CD14-positive monocyte (primary cell): Measurements from ENCODE around the gene SYNE1. TPM values are rescaled to one million over a fixed set of nuclear protein-coding genes. Genes with fewer than 3 reads are reported as not detected.

Experiments used
- DNase-seq, 3 donors: peaks; one replicate each; pipeline ENCODE4 v3.0.0-alpha.2; 2011 to 2022
- H2AFZ ChIP-seq: 2 replicates; pipeline ENCODE4 v1.6.0; 2012; ENCODE audit warnings: mild to moderate bottlenecking, low read depth, low read length, inconsistent platforms; ENCODE audit not compliant: insufficient read depth, poor library complexity, severe bottlenecking
- H3K27ac ChIP-seq, 2 donors: 1 replicate in 1 of 2; 2 replicates in 1 of 2; pipeline ENCODE4 v1.5.1; 2012 to 2013; ENCODE audit warnings: low read length in 2 of 2, control low read depth in 1 of 2, inconsistent platforms in 1 of 2, low read depth in 1 of 2, mild to moderate bottlenecking in 1 of 2
- H3K27me3 ChIP-seq, 2 donors: one replicate each; pipeline versions ENCODE4 v1.6.0 to v1.6.1; 2011 to 2013; ENCODE audit warnings: low read length in 2 of 2; ENCODE audit not compliant: control insufficient read depth in 2 of 2, insufficient read depth in 2 of 2
- H3K36me3 ChIP-seq, 2 donors: replicated peaks in 1 of 2; 1 replicate in 1 of 2; 2 replicates in 1 of 2; pipeline versions ENCODE4 v1.5.1 to v1.6.1; 2012 to 2013; ENCODE audit warnings: low read length in 2 of 2, control low read depth in 1 of 2, inconsistent platforms in 1 of 2, mild to moderate bottlenecking in 1 of 2; ENCODE audit not compliant: insufficient read depth in 2 of 2, control insufficient read depth in 1 of 2
- H3K4me1 ChIP-seq, 2 donors: 1 replicate in 1 of 2; 2 replicates in 1 of 2; pipeline versions ENCODE4 v1.5.1 to v1.6.1; 2012 to 2013; ENCODE audit warnings: low read length in 2 of 2, control low read depth in 1 of 2, inconsistent platforms in 1 of 2, mild to moderate bottlenecking in 1 of 2, moderate library complexity in 1 of 2; ENCODE audit not compliant: insufficient read depth in 2 of 2, control insufficient read depth in 1 of 2
- H3K4me2 ChIP-seq: replicated peaks from 2 replicates; pipeline ENCODE3; 2012; ENCODE audit warnings: low read length, moderate library complexity, mild to moderate bottlenecking; ENCODE audit not compliant: poor library complexity, severe bottlenecking; ENCODE audit errors: extremely low read depth
- H3K4me3 ChIP-seq, 3 experiments: fragments of 200-600 bp in 1 of 3; sonication (generic) in 1 of 3; replicated peaks in 1 of 3; 1 replicate in 2 of 3; 2 replicates in 1 of 3; pipeline ENCODE4 v1.5.1; 2011 to 2013; ENCODE audit warnings: low read length in 3 of 3, mild to moderate bottlenecking in 3 of 3, control low read depth in 2 of 3, low read depth in 2 of 3, inconsistent platforms in 1 of 3, moderate library complexity in 1 of 3
- H3K79me2 ChIP-seq: 2 replicates; pipeline ENCODE4 v1.6.0; 2012; ENCODE audit warnings: mild to moderate bottlenecking, control low read depth, inconsistent platforms, low read length, moderate library complexity; ENCODE audit not compliant: insufficient read depth
- H3K9ac ChIP-seq: 2 replicates; pipeline ENCODE4 v1.6.0; 2017; ENCODE audit warnings: low read length, mild to moderate bottlenecking; ENCODE audit not compliant: insufficient read depth, poor library complexity, severe bottlenecking
- H3K9me3 ChIP-seq, 2 donors: replicated peaks in 1 of 2; 1 replicate in 1 of 2; 2 replicates in 1 of 2; pipeline versions ENCODE4 v1.5.1 to v1.6.1; 2012 to 2013; ENCODE audit warnings: low read length in 2 of 2, control low read depth in 1 of 2; ENCODE audit not compliant: control insufficient read depth in 1 of 2, insufficient read depth in 1 of 2
- H4K20me1 ChIP-seq: 2 replicates; pipeline ENCODE4 v1.6.0; 2012; ENCODE audit warnings: mild to moderate bottlenecking, low read length, control low read depth, moderate library complexity; ENCODE audit not compliant: insufficient read depth
- H3K27ac Mint-ChIP-seq, 7 donors: one replicate each; pipeline ENCODE4 v1.8.0; 2020; ENCODE audit warnings: mild to moderate bottlenecking in 7 of 7, mixed read lengths in 7 of 7, moderate library complexity in 6 of 7, inconsistent platforms in 2 of 7
- H3K27me3 Mint-ChIP-seq, 3 donors: one replicate each; pipeline ENCODE4 v1.8.0; 2021 to 2022; ENCODE audit warnings: low read depth in 3 of 3, mild to moderate bottlenecking in 3 of 3, mixed read lengths in 3 of 3, moderate library complexity in 3 of 3, inconsistent platforms in 1 of 3
- H3K36me3 Mint-ChIP-seq, 2 donors: one replicate each; pipeline ENCODE4 v1.8.0; 2020; ENCODE audit warnings: mixed read lengths in 2 of 2, inconsistent platforms in 1 of 2, mild to moderate bottlenecking in 1 of 2
- H3K4me1 Mint-ChIP-seq: one replicate; pipeline ENCODE4 v1.8.0; 2020; ENCODE audit warnings: mild to moderate bottlenecking, mixed read lengths
- H3K4me3 Mint-ChIP-seq, 2 donors: one replicate each; pipeline ENCODE4 v1.8.0; 2020; ENCODE audit warnings: mild to moderate bottlenecking in 2 of 2, mixed read lengths in 2 of 2, moderate library complexity in 1 of 2
- H3K9me3 Mint-ChIP-seq, 7 donors: one replicate each; pipeline ENCODE4 v1.8.0; 2020 to 2022; ENCODE audit warnings: mixed read lengths in 7 of 7, mild to moderate bottlenecking in 6 of 7, moderate library complexity in 6 of 7, inconsistent platforms in 2 of 7
- CTCF ChIP-seq: fragments of 200-600 bp; IDR thresholded peaks from one replicate; pipeline ENCODE4 v1.8.0; 2022; ENCODE audit warnings: antibody characterized with exemption, mild to moderate bottlenecking
- WGBS: methylation state at CpG from one replicate; pipeline ENCODE4 v1.1.5; 2013; ENCODE audit warnings: missing lambda C conversion rate; ENCODE audit not compliant: insufficient coverage; 5-methylcytosine and 5-hydroxymethylcytosine counted together
- intact Hi-C, 2 donors: fragments of 100-400 bp; cut with micrococcal nuclease; formaldehyde crosslinking; loops; one replicate each; pipeline versions ENCODE4 v1.15.0 to v1.15.1; 2023
- polyA plus RNA-seq, 3 donors: library from polyadenylated mRNA; depleted of rRNA in 1 of 3; unstranded in 2 of 3; stranded (reverse) in 1 of 3; fragments of 300-500 nt in 2 of 3; fragments of >200 nt in 1 of 3; fragmentation: Illumina TruSeq in 2 of 3; gene quantifications; 1 replicate in 2 of 3; 2 replicates in 1 of 3; pipeline ENCODE4 v1.2.3, GENCODE V29; 2012 to 2021

SYNE1 gene
- polyA plus RNA-seq, 3 donors, result 3.7 to 24.5 (median 8.1) TPM

- H3K4me3 ChIP-seq, result no peak overlapping the region
- no peak overlapping the region for H2AFZ ChIP-seq
- H3K27ac Mint-ChIP-seq, result no peak overlapping the region
- H3K36me3 Mint-ChIP-seq, result peaks cover 65 to 81% of the 10 kb centered on the region in 2 donors
- no peaks in the 10 kb centered on the region for H3K4me1 Mint-ChIP-seq
- H3K27ac ChIP-seq, result no peak overlapping the region
- H3K4me2 ChIP-seq, result no peak overlapping the region
- DNase-seq, result no peak
- TF ChIP-seq CTCF, result no peak
- no CpG with 5 or more reads among the region's 3 CpGs for WGBS
- H3K4me3 Mint-ChIP-seq, result no peak overlapping the region
- H3K9ac ChIP-seq, result no peak overlapping the region
- H4K20me1 ChIP-seq, result no peaks in the 10 kb centered on the region
- H3K27me3 ChIP-seq, result no peaks in the 10 kb centered on the region
- H3K36me3 ChIP-seq, result peaks cover 35 to 93% of the 10 kb centered on the region in 2 donors
- peaks cover 0 to 14% (median 8%) of the 10 kb centered on the region in 7 donors for H3K9me3 Mint-ChIP-seq
- no peaks in the 10 kb centered on the region for H3K27me3 Mint-ChIP-seq
- no peaks in the 10 kb centered on the region for H3K79me2 ChIP-seq
- intact Hi-C loops, result no loop called here
- peaks cover 7 to 11% of the 10 kb centered on the region in 2 donors for H3K9me3 ChIP-seq
- H3K4me1 ChIP-seq, result no peaks in the 10 kb centered on the region
Observed at GRCh38 chr6:152201120-152201519, 436.0 kb downstream of the SYNE1 start.

GRCh38 chr6:152195896-152196295 is 441.3 kb downstream of the SYNE1 start:
- H3K36me3 Mint-ChIP-seq, result peaks cover 43 to 52% of the 10 kb centered on the region in 2 donors
- peaks cover 5 to 36% (median 22%) of the 10 kb centered on the region in 7 donors for H3K9me3 Mint-ChIP-seq
- no peaks in the 10 kb centered on the region for H3K4me1 Mint-ChIP-seq
- intact Hi-C loops, result no loop called here
- Histone ChIP-seq H3K4me1 (no peaks in the 10 kb centered on the region), H3K4me2 (no peak overlapping the region), H3K36me3 (peaks cover 21 to 54% of the 10 kb centered on the region in 2 donors), H4K20me1 (no peaks in the 10 kb centered on the region), H3K4me3 (no peak overlapping the region), H3K27me3 (no peaks in the 10 kb centered on the region), H3K9ac (no peak overlapping the region), H3K9me3 (peaks cover 20 to 24% of the 10 kb centered on the region in 2 donors), H3K79me2 (no peaks in the 10 kb centered on the region), H3K27ac (no peak overlapping the region), H2AFZ (no peak overlapping the region)
- WGBS, result 80% methylated on average over 5 of the region's 5 CpGs
- H3K4me3 Mint-ChIP-seq, result no peak overlapping the region
- no peak for TF ChIP-seq CTCF
- no peaks in the 10 kb centered on the region for H3K27me3 Mint-ChIP-seq
- H3K27ac Mint-ChIP-seq, result peak overlapping the region in 2 of 7 donors; percentile 50 to 51
- no peak for DNase-seq
